NCI-H748 (cell line): ENCODE results near the gene KMT2E.
"Not testable (repeated sequence)": the region's sequence is repeated elsewhere in the genome, so short reads cannot be mapped to it uniquely, and the experiment has no call there.

Experiments
- DNase-seq: peaks from one replicate; lab custom pipeline; 2025; ENCODE audit not compliant: unreplicated experiment; lab: John Stamatoyannopoulos, UW

The KMT2E gene

GRCh38 chr7:105013816-105014692, at the start of gene KMT2E:
Gene KMT2E (plus strand): TSS chr7:105014205. CDS start chr7:105040953, 26,748 bp downstream.
- peak; percentile 90 for DNase-seq

GRCh38 chr7:104964626-104965236, 49.3 kb upstream of the KMT2E start:
- DNase-seq, result no peak

GRCh38 chr7:104966022-104966421, 48.0 kb upstream of the KMT2E start:
- DNase-seq, result no peak

- no peak for DNase-seq
Observed at GRCh38 chr7:104967088-104967487, 46.9 kb upstream of the KMT2E start.

GRCh38 chr7:104967595-104967994, 46.4 kb upstream of the KMT2E start:
- DNase-seq, result no peak

GRCh38 chr7:104968648-104969047, 45.4 kb upstream of the KMT2E start:
- no peak for DNase-seq

- DNase-seq, result no peak
Observed at GRCh38 chr7:104969183-104969582, 44.8 kb upstream of the KMT2E start.

- peak; percentile 50 for DNase-seq
Observed at GRCh38 chr7:104971290-104972071, 42.5 kb upstream of the KMT2E start.

GRCh38 chr7:104972500-104972899, 41.5 kb upstream of the KMT2E start:
- no peak for DNase-seq

- DNase-seq, result no peak
Observed at GRCh38 chr7:104973227-104973626, 40.8 kb upstream of the KMT2E start.

- no peak for DNase-seq
Observed at GRCh38 chr7:104973909-104974415, 40.0 kb upstream of the KMT2E start.

GRCh38 chr7:104975553-104975952, 38.5 kb upstream of the KMT2E start:
- DNase-seq, result not testable (repeated sequence)

GRCh38 chr7:104976966-104977636, 36.9 kb upstream of the KMT2E start:
- DNase-seq, result no peak

GRCh38 chr7:104978460-104978859, 35.5 kb upstream of the KMT2E start:
- DNase-seq, result no peak

- no peak for DNase-seq
Observed at GRCh38 chr7:104979167-104979841, 34.7 kb upstream of the KMT2E start.

GRCh38 chr7:104980440-104980839, 33.6 kb upstream of the KMT2E start:
- no peak for DNase-seq

- DNase-seq, result peak; percentile 70
Observed at GRCh38 chr7:104980841-104981671, 32.9 kb upstream of the KMT2E start.

GRCh38 chr7:104981672-104982037, 32.4 kb upstream of the KMT2E start:
- no peak for DNase-seq

GRCh38 chr7:104982308-104983075, 31.5 kb upstream of the KMT2E start:
- no peak for DNase-seq
